B cell (primary cell): ENCODE measurements around the gene SH3BP2. TPM values are rescaled to one million over a fixed set of nuclear protein-coding genes. Genes with fewer than 3 reads are reported as not detected.

ENCODE experiments used
- ATAC-seq: fragments of 200-7000 bp; cut with Tn5 transposase; one replicate; pipeline ENCODE4 v1.10.0; 2021; ENCODE audit warnings: low read depth, mild to moderate bottlenecking, moderate number of reproducible peaks, moderate library complexity
- CTCF ChIA-PET: fragments of 350-600 bp; sonication (Branson Sonifier 250); formaldehyde crosslinking; loops from one replicate; lab custom pipeline; 2021; ENCODE audit warnings: antibody characterized with exemption, inconsistent platforms; lab: Charles Lee
- POLR2A ChIA-PET: fragments of 350-600 bp; sonication (Branson Sonifier 250); formaldehyde crosslinking; loops from one replicate; lab custom pipeline; 2021; ENCODE audit warnings: antibody characterized with exemption; lab: Charles Lee
- DNase-seq: peaks from one replicate; pipeline ENCODE4 v3.0.0; 2013
- H2AFZ ChIP-seq: 2 replicates; pipeline ENCODE4 v1.6.1; 2012; ENCODE audit warnings: mild to moderate bottlenecking, low read depth, low read length; ENCODE audit not compliant: insufficient read depth, poor library complexity, severe bottlenecking
- H3K27ac ChIP-seq, 2 donors: 1 replicate in 1 of 2; 2 replicates in 1 of 2; pipeline ENCODE4 v1.5.1; 2012 to 2013; ENCODE audit warnings: low read length in 2 of 2, mild to moderate bottlenecking in 2 of 2, moderate library complexity in 1 of 2
- H3K27me3 ChIP-seq, 4 experiments: fragments of 200-600 bp in 1 of 4; sonication (generic) in 1 of 4; replicated peaks in 1 of 4; 1 replicate in 2 of 4; 2 replicates in 2 of 4; pipeline versions ENCODE4 v1.6.1 to v1.7.0; 2013 to 2016; ENCODE audit warnings: low read length in 3 of 4, mild to moderate bottlenecking in 2 of 4, mixed read lengths in 1 of 4, moderate library complexity in 1 of 4; ENCODE audit not compliant: insufficient read depth in 4 of 4, control insufficient read depth in 3 of 4; ENCODE audit errors: control extremely low read depth in 1 of 4
- H3K36me3 ChIP-seq, 2 experiments: replicated peaks in 1 of 2; 1 replicate in 1 of 2; 2 replicates in 1 of 2; pipeline versions ENCODE4 v1.6.1 to v1.7.1; 2013; ENCODE audit warnings: low read length in 1 of 2; ENCODE audit not compliant: insufficient read depth in 2 of 2, control insufficient read depth in 1 of 2; ENCODE audit errors: control extremely low read depth in 1 of 2, extremely low read depth in 1 of 2
- H3K4me1 ChIP-seq, 2 donors: fragments of 200-600 bp in 1 of 2; sonication (generic) in 1 of 2; 1 replicate in 1 of 2; 2 replicates in 1 of 2; pipeline versions ENCODE4 v1.5.1 to v1.6.1; 2013 to 2017; ENCODE audit warnings: low read length in 2 of 2; ENCODE audit not compliant: control insufficient read depth in 2 of 2, insufficient read depth in 2 of 2
- H3K4me2 ChIP-seq: replicated peaks from 2 replicates; pipeline ENCODE3; 2012; ENCODE audit warnings: mild to moderate bottlenecking, low read depth, low read length; ENCODE audit not compliant: poor library complexity, severe bottlenecking
- H3K4me3 ChIP-seq, 5 experiments: fragments of 200-600 bp in 1 of 5; sonication (generic) in 1 of 5; 1 replicate in 3 of 5; 2 replicates in 2 of 5; pipeline versions ENCODE4 v1.5.1 to v1.7.0; 2011 to 2016; ENCODE audit warnings: low read length in 4 of 5, mild to moderate bottlenecking in 4 of 5, low read depth in 2 of 5, control low read depth in 1 of 5, moderate library complexity in 1 of 5; ENCODE audit not compliant: insufficient read depth in 1 of 5; ENCODE audit errors: control extremely low read depth in 1 of 5, extremely low read depth in 1 of 5
- H3K79me2 ChIP-seq: fragments of 200-600 bp; sonication (generic); one replicate; pipeline ENCODE4 v1.6.0; 2016; ENCODE audit warnings: low read length; ENCODE audit not compliant: control insufficient read depth, insufficient read depth
- H3K9ac ChIP-seq: fragments of 200-600 bp; sonication (generic); 2 replicates; pipeline ENCODE4 v1.6.1; 2017; ENCODE audit warnings: mild to moderate bottlenecking, low read length, moderate library complexity
- H3K9me3 ChIP-seq, 3 donors: one replicate each; pipeline versions ENCODE4 v1.6.1 to v1.7.1; 2013; ENCODE audit warnings: low read length in 2 of 3; ENCODE audit not compliant: control insufficient read depth in 2 of 3, insufficient read depth in 1 of 3; ENCODE audit errors: control extremely low read depth in 1 of 3
- H4K20me1 ChIP-seq: 2 replicates; pipeline ENCODE4 v1.6.0; 2012; ENCODE audit warnings: mild to moderate bottlenecking, low read length; ENCODE audit not compliant: insufficient read depth, control insufficient read depth, poor library complexity, severe bottlenecking
- H3K27ac Mint-ChIP-seq: one replicate; pipeline ENCODE4 v1.8.0; 2021; ENCODE audit warnings: mixed read lengths
- H3K27me3 Mint-ChIP-seq: one replicate; pipeline ENCODE4 v1.8.0; 2021; ENCODE audit warnings: mixed read lengths
- H3K4me1 Mint-ChIP-seq: one replicate; pipeline ENCODE4 v1.8.0; 2021; ENCODE audit warnings: mixed read lengths
- H3K4me3 Mint-ChIP-seq: one replicate; pipeline ENCODE4 v1.8.0; 2021; ENCODE audit warnings: mixed read lengths
- H3K9me3 Mint-ChIP-seq: one replicate; pipeline ENCODE4 v1.8.0; 2022; ENCODE audit warnings: mixed read lengths; ENCODE audit not compliant: insufficient read depth
- EZH2 ChIP-seq: IDR thresholded peaks from 2 replicates; pipeline ENCODE4 v1.6.1; 2012; ENCODE audit warnings: borderline replicate concordance, low read depth, mild to moderate bottlenecking, moderate library complexity, low read length; ENCODE audit not compliant: insufficient read depth, poor library complexity, severe bottlenecking
- WGBS: methylation state at CpG from one replicate; pipeline ENCODE4 v1.1.5; 2013; ENCODE audit warnings: missing lambda C conversion rate; ENCODE audit not compliant: insufficient coverage; 5-methylcytosine and 5-hydroxymethylcytosine counted together
- intact Hi-C: fragments of 100-400 bp; cut with micrococcal nuclease; formaldehyde crosslinking; loops from one replicate; pipeline ENCODE4 v1.10.0; 2022
- polyA plus RNA-seq: library from polyadenylated mRNA; depleted of rRNA; stranded (reverse); fragments of >200 nt; gene quantifications from 2 replicates; pipeline ENCODE4 v1.2.3, GENCODE V29; 2012
- total RNA-seq, 2 donors: library from RNA; stranded (reverse); fragments of 120-200 nt in 1 of 2; gene quantifications; 1 replicate in 1 of 2; 2 replicates in 1 of 2; pipeline versions ENCODE4 v1.2.3 to v1.2.4, GENCODE V29; 2013 to 2022
- TF ChIP-seq, protein P1 (sequence below): fragments of 200-600 bp; IDR thresholded peaks from one replicate; pipeline ENCODE4 v1.8.0; 2022; ENCODE audit warnings: antibody characterized with exemption, mild to moderate bottlenecking

The SH3BP2 gene
- total and polyA plus RNA-seq, 2 donors (not counting 1 experiment from before 2014, with no cell fraction given): 30.8 to 219 TPM

GRCh38 chr4:2843263-2843940 is 50.5 kb downstream of the SH3BP2 start, which contains the start of gene ADD1:
TSS of gene ADD1 (plus strand) at chr4:2843844. CDS start at chr4:2875916, 32,072 bp downstream.
- Histone ChIP-seq H3K36me3 (no peaks in the 10 kb centered on the region), H3K4me2 (peak within 1 kb of the TSS; percentile 90), H2AFZ (peak within 1 kb of the TSS; percentile 80), H3K4me1 (peaks cover 48 to 55% of the 10 kb centered on the region in 2 donors), H3K4me3 (peak within 1 kb of the TSS; percentile 82 to 97 (median 84)), H3K79me2 (peaks cover 88% of the 10 kb centered on the region), H3K27me3 (no peaks in the 10 kb centered on the region), H3K9me3 (peaks cover 0 to 4% (median 0%) of the 10 kb centered on the region in 3 donors), H3K27ac (peak within 1 kb of the TSS; percentile 69 to 79), H3K9ac (peak within 1 kb of the TSS; percentile 82), H4K20me1 (peaks cover 10% of the 10 kb centered on the region)
- no peaks in the 10 kb centered on the region for H3K9me3 Mint-ChIP-seq
- H3K4me1 Mint-ChIP-seq: peaks cover 60% of the 10 kb centered on the region
- POLR2A ChIA-PET: interaction anchor here (1.0 to 1.2 kb wide), 2 partner anchors 8 to 11 kb away, joined by 3 to 4 read pairs; no protein-coding TSS in a partner anchor
- under 1% methylated on average over 65 of the region's 65 CpGs for WGBS
- H3K4me3 Mint-ChIP-seq: peak within 1 kb of the TSS; percentile 92
- peak; percentile 99 for DNase-seq
- CTCF ChIA-PET: no interaction called here
- no peaks in the 10 kb centered on the region for H3K27me3 Mint-ChIP-seq
- intact Hi-C loops: loop anchor here (1.0 to 10.0 kb wide), 5 partner anchors 8 to 359 kb away; partner anchors contain the start of genes HTT and HTT-AS
- H3K27ac Mint-ChIP-seq: peak within 1 kb of the TSS; percentile 97
- peak; percentile 91 for ATAC-seq
- TF ChIP-seq, protein P1, sequence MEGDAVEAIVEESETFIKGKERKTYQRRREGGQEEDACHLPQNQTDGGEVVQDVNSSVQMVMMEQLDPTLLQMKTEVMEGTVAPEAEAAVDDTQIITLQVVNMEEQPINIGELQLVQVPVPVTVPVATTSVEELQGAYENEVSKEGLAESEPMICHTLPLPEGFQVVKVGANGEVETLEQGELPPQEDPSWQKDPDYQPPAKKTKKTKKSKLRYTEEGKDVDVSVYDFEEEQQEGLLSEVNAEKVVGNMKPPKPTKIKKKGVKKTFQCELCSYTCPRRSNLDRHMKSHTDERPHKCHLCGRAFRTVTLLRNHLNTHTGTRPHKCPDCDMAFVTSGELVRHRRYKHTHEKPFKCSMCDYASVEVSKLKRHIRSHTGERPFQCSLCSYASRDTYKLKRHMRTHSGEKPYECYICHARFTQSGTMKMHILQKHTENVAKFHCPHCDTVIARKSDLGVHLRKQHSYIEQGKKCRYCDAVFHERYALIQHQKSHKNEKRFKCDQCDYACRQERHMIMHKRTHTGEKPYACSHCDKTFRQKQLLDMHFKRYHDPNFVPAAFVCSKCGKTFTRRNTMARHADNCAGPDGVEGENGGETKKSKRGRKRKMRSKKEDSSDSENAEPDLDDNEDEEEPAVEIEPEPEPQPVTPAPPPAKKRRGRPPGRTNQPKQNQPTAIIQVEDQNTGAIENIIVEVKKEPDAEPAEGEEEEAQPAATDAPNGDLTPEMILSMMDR: no peak
- no peak for TF ChIP-seq EZH2
